Transverse colon (tissue), 3 donors: ENCODE measurements around the gene CASTOR1.

Experiments used
- POLR2A ChIP-seq: fragments of 450-650 bp; IDR thresholded peaks from one replicate; pipeline ENCODE4 v1.6.1; 2016; ENCODE audit warnings: antibody characterized with exemption, mild to moderate bottlenecking, moderate library complexity
- TF ChIP-seq, protein P1 (sequence below), 5 experiments: fragments of 200-600 bp in 3 of 5; fragments of 450-650 bp in 2 of 5; sonication (generic) in 3 of 5; IDR thresholded peaks; 1 replicate in 2 of 5; 2 replicates in 3 of 5; pipeline ENCODE4 v1.5.1; 2016 to 2017; ENCODE audit warnings: antibody characterized with exemption in 5 of 5, inconsistent platforms in 3 of 5, mild to moderate bottlenecking in 2 of 5, moderate library complexity in 1 of 5

DNA sequence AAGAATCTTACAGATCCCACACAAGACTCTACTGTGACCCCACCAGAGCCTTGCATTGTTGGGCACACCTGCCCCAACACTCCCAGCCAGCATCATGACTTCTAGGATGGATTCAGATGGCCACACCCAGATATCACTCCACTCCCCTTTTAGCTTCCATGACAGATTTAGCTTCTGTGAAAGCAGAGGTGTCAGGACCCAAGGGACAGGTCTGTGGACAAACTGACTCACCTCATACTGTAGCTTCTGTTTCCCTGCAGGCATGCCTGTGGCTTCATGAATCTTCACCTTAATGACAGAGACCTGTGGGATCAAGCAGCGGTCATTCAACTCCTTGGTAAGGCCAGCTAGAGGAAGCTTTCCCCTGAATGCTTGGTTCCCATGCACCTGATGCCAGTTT, 45.9 kb upstream of the CASTOR1 start:
- TF ChIP-seq POLR2A = no peak
- TF ChIP-seq, protein P1, sequence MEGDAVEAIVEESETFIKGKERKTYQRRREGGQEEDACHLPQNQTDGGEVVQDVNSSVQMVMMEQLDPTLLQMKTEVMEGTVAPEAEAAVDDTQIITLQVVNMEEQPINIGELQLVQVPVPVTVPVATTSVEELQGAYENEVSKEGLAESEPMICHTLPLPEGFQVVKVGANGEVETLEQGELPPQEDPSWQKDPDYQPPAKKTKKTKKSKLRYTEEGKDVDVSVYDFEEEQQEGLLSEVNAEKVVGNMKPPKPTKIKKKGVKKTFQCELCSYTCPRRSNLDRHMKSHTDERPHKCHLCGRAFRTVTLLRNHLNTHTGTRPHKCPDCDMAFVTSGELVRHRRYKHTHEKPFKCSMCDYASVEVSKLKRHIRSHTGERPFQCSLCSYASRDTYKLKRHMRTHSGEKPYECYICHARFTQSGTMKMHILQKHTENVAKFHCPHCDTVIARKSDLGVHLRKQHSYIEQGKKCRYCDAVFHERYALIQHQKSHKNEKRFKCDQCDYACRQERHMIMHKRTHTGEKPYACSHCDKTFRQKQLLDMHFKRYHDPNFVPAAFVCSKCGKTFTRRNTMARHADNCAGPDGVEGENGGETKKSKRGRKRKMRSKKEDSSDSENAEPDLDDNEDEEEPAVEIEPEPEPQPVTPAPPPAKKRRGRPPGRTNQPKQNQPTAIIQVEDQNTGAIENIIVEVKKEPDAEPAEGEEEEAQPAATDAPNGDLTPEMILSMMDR (IDR thresholded peaks at IDR 0.05) = no peak
